ENCODE results near the gene KCNE5.
"Not testable (repeated sequence)": the region's sequence is repeated elsewhere in the genome, so short reads cannot be mapped to it uniquely, and the experiment has no call there.

KCNE5 gene

DNA sequence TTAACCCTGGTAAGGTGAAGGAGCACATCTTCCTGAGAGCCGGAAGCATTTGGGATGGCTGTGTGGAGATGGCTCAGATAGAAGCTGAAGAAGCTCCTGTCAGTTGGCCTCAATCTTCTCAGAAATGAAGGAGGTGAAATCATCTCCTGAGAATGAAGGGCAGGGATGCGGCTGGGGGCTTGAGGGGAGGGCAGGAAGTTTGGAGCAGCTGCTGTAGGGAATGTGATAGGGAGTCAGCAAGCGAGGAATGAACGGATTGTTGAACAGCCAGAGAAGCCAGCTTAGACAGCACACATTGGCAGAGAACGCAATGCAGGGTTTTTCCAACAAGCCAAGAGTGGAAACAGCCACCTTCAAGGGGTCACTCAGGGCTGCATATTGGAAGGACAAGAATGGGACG lies 10.0 kb downstream of the KCNE5 start:
- DNase-seq (ENCODE audit: low read depth in 2 of 3, low spot score in 1 of 3), result no peak

DNA sequence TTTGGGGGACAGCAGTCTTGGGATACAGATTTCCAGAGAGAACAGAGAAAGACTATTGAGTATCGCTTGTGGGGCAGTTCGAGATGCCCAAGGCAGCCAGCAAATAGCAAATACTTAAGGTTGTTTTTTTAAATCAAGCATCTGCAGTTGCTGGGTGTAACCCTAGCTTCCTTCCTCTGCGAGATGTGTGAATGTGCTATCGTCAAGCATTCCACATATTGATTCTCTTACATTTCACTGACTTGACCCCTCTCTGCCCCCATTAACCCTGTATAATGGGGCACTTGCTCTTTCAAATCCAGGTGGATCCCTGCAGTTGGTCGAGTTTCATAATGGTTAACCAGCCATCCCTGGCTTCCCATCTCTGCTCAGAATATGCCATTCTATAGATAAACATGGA lies 23.5 kb downstream of the KCNE5 start:
- DNase-seq (ENCODE audit: low read depth in 2 of 3, low spot score in 1 of 3), result no peak

DNA sequence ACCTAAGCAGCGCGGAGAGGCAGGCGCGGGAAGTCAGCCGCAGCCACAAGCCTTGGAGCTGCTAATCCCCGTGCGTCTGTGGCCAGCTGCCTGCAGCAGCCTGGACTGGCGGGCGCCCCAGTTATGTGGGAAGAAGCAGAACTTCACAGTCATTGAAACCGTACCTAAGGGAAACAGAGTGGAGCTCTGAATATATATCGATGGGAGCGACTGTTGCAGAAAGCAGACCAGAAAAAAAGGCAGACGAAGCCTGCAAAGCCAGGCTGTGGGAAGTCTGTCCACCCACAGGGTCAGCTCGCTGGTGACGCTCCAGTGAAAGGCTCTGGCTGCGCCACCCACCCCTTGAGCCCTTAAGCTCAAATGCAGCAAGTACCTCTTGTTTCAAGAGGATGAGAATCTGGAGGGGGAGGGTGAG lies 24.7 kb downstream of the KCNE5 start:
- no peak for DNase-seq (ENCODE audit: low read depth in 2 of 3, low spot score in 1 of 3)

DNA sequence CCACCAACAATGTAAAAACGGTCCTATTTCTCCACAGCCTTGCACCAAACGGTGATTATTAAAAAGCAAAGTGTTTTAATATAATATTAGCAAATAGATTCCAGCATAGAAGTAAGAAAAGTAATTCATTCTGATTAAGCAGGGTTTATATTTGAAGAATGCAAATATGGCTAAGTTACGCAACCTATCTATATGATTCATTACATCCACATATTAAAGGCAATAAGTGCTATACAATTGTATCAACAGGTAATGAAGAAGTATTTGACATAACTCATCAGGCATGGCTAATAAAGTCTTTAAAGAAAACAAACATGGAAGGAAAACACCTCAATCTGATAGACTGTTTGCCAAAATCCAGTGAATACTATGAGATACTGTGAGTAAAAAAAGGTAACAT lies 29.0 kb downstream of the KCNE5 start:
- no peak for DNase-seq (ENCODE audit: low read depth in 2 of 3, low spot score in 1 of 3)

DNA sequence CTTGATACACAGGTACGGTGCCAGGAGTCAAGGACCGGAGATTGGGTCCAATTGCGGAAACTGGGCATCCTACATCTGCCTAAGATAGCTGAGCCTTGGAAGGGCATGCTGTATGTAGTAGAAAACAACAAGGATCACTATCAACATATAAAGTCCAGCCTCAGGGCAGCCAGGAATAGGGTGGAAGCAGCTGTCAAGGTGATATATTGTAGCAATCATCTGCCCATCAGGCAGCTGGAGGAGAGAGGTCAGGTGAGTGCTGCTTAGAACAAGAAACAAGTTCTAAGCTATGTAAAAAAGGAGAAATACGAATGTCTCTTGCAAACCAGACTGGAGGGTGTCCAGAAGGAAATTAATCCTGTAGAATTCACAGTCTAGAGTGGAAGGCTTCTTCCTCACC lies 34.8 kb downstream of the KCNE5 start:
- no peak for DNase-seq (ENCODE audit: low read depth in 2 of 3, low spot score in 1 of 3)

DNA sequence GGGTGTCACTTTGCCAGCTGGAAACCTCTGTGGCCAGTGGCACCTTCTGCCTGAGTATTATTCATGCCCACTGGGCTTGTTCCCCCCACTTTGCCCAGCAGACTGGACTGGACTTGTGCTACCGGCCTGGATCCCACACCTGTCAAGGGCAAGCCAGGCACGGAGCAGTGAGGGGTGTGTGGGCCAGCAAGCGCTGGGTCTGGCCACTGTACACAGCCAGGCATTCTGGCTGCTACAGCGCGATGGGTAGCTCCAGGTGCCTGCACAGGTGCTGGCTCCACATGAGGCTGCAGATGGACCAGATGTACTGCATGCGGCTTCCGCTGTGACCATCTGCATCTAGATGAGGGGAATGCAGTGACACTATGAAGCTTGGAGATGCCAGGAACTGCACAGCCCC lies 39.5 kb downstream of the KCNE5 start:
- no peak for DNase-seq (ENCODE audit: low read depth in 2 of 3, low spot score in 1 of 3)

DNA sequence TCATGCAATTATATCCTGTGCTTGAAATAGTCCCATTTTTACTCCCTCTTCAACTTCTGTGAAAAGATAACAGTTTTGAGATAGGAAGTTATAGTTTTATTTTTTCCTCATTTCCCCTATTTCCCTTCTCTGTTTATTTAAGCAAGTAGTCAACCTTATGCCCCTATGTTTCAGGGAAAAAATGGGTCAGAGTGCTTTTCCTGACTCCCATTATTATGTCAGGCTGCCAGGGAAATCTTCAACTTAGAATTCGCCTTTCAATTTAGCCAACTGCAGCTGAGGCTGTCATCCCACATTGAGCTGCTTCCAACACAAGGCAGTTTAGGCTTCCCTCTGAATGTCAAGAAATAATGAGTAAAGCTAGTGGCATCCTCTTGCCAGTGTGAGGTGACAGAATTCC lies 46.1 kb downstream of the KCNE5 start:
- DNase-seq (ENCODE audit: low read depth in 2 of 3, low spot score in 1 of 3), result no peak

DNA sequence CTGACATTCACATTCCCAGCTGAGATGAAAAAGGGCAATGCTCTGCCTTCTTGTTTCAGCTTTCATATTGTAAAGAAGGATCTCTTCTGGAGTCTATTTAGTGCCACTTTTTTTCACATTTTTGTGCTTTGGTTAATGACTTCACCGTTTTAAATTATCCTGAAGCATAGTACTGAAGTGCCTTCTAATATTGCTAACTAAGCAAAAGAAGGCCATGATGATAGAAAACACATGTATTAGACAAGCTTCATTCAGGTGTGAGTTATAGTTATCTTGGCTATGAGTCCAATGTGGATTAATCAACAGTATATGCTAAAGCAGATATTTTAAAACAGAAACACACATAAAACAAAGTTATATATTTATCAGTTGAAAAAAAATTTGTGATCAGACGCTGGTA lies 47.9 kb downstream of the KCNE5 start:
- DNase-seq (ENCODE audit: low read depth in 2 of 3, low spot score in 1 of 3), result no peak

DNA sequence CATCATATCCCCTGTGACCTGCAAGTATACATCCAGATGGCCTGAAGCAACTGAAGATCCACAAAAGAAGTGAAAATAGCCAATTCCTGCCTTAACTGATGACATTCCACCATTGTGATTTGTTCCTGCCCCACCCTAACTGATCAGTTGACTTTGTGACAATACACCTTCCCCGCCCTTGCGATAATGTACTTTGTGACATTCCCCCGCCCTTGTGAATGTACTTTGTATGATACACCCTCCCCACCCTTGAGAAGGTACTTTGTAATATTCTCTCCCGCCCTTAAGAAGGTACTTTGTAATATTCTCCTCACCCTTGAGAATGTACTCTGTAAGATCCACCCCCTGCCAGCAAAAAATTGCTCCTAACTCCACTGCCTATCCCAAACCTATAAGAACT lies 48.9 kb downstream of the KCNE5 start:
- not testable (repeated sequence) for DNase-seq (ENCODE audit: low read depth in 2 of 3, low spot score in 1 of 3)

All from stimulated activated CD4-positive, alpha-beta T cell treated with anti-CD3 and anti-CD28 coated beads, Interleukin-12 subunit alpha, Interleukin-12 subunit beta, amount 100 ng/mL, for 48 hours (primary cell).